ENCODE data around the gene HRC. TPM values are rescaled to one million over a fixed set of nuclear protein-coding genes. Genes with fewer than 3 reads are reported as not detected.

HRC gene
- total RNA-seq, 2 donors from 2014 or later, result 0.57 to 3.9 TPM

DNA sequence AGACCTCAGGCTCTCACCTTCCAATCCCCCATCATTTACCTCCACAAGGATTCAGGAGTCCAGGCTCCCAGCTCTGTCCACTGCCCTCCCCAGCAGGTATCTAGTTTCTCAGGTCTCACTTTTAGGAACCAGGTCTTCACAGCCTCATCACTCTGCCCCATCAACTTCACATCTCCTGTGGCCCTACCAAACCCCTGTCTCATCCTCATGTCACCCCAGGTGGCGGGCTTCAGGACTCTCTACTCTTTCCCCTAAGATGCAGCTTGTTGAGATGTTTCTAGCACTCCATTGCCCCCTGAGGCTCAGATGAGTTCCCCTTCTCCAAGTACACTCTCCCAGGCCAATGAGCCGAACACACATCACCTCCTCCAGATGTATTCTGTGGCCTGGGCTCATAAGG is 34.3 kb downstream of the HRC start:
- Histone ChIP-seq H3K9me3 (ENCODE audit: control insufficient read depth, low read length) (no peaks in the 10 kb centered on the region), H3K27ac (ENCODE audit: low read depth, low read length) (no peak overlapping the region), H3K9ac (ENCODE audit: extremely low read depth, low read length, poor library complexity, severe bottlenecking) (no peak overlapping the region), H3K4me3 (ENCODE audit: low read length) (no peak overlapping the region), H3K36me3 (ENCODE audit: control insufficient read depth, insufficient read depth, low read length) (no peaks in the 10 kb centered on the region), H3K4me1 (ENCODE audit: control insufficient read depth, insufficient read depth, low read length) (no peaks in the 10 kb centered on the region), H3K27me3 (ENCODE audit: control insufficient read depth, insufficient read depth, low read length, poor library complexity, severe bottlenecking) (peaks cover 29% of the 10 kb centered on the region)
- TF ChIP-seq, protein P1, sequence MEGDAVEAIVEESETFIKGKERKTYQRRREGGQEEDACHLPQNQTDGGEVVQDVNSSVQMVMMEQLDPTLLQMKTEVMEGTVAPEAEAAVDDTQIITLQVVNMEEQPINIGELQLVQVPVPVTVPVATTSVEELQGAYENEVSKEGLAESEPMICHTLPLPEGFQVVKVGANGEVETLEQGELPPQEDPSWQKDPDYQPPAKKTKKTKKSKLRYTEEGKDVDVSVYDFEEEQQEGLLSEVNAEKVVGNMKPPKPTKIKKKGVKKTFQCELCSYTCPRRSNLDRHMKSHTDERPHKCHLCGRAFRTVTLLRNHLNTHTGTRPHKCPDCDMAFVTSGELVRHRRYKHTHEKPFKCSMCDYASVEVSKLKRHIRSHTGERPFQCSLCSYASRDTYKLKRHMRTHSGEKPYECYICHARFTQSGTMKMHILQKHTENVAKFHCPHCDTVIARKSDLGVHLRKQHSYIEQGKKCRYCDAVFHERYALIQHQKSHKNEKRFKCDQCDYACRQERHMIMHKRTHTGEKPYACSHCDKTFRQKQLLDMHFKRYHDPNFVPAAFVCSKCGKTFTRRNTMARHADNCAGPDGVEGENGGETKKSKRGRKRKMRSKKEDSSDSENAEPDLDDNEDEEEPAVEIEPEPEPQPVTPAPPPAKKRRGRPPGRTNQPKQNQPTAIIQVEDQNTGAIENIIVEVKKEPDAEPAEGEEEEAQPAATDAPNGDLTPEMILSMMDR (conservative IDR thresholded peaks at IDR 0.05), result no peak
- no peak overlapping the region for H3K27ac Mint-ChIP-seq
- H3K4me3 Mint-ChIP-seq, result peak overlapping the region; percentile 69
- H3K4me1 Mint-ChIP-seq, result peaks cover 7% of the 10 kb centered on the region
- no peak for DNase-seq
- no peaks in the 10 kb centered on the region for H3K9me3 Mint-ChIP-seq
- H3K27me3 Mint-ChIP-seq (ENCODE audit: insufficient read depth), result peaks cover 66% of the 10 kb centered on the region
- peaks cover 4% of the 10 kb centered on the region for H3K36me3 Mint-ChIP-seq (ENCODE audit: low read depth)
- 85 to 94% methylated on average over 2 of the region's 2 CpGs for WGBS, 2 experiments (ENCODE audit: insufficient coverage in 1 of 2, insufficient read length in 1 of 2)

GRCh38 chr19:49120325-49120683 is 34.9 kb downstream of the HRC start:
- no peak overlapping the region for H3K4me3 ChIP-seq (ENCODE audit: low read length)
- H3K27me3 ChIP-seq (ENCODE audit: control insufficient read depth, insufficient read depth, low read length, poor library complexity, severe bottlenecking), result peaks cover 29% of the 10 kb centered on the region
- no peak overlapping the region for H3K27ac ChIP-seq (ENCODE audit: low read depth, low read length)
- TF ChIP-seq, protein P1 (conservative IDR thresholded peaks at IDR 0.05), result no peak
- 28% methylated on average over 8 to 16 of the region's 16 CpGs for WGBS, 2 experiments (ENCODE audit: insufficient coverage in 1 of 2, insufficient read length in 1 of 2)
- H3K9me3 Mint-ChIP-seq, result no peaks in the 10 kb centered on the region
- peaks cover 4% of the 10 kb centered on the region for H3K36me3 Mint-ChIP-seq (ENCODE audit: low read depth)
- H3K4me1 ChIP-seq (ENCODE audit: control insufficient read depth, insufficient read depth, low read length), result no peaks in the 10 kb centered on the region
- peaks cover 7% of the 10 kb centered on the region for H3K4me1 Mint-ChIP-seq
- no peak for DNase-seq
- no peaks in the 10 kb centered on the region for H3K36me3 ChIP-seq (ENCODE audit: control insufficient read depth, insufficient read depth, low read length)
- no peaks in the 10 kb centered on the region for H3K9me3 ChIP-seq (ENCODE audit: control insufficient read depth, low read length)
- peak overlapping the region; percentile 69 for H3K4me3 Mint-ChIP-seq
- H3K9ac ChIP-seq (ENCODE audit: extremely low read depth, low read length, poor library complexity, severe bottlenecking), result no peak overlapping the region
- peaks cover 63% of the 10 kb centered on the region for H3K27me3 Mint-ChIP-seq (ENCODE audit: insufficient read depth)
- H3K27ac Mint-ChIP-seq, result no peak overlapping the region

- Histone ChIP-seq H3K9me3 (ENCODE audit: control insufficient read depth, low read length) (no peaks in the 10 kb centered on the region), H3K36me3 (ENCODE audit: control insufficient read depth, insufficient read depth, low read length) (no peaks in the 10 kb centered on the region), H3K4me1 (ENCODE audit: control insufficient read depth, insufficient read depth, low read length) (no peaks in the 10 kb centered on the region), H3K27me3 (ENCODE audit: control insufficient read depth, insufficient read depth, low read length, poor library complexity, severe bottlenecking) (peaks cover 29% of the 10 kb centered on the region), H3K4me3 (ENCODE audit: low read length) (peak within 1 kb of the TSS; percentile 81), H3K9ac (ENCODE audit: extremely low read depth, low read length, poor library complexity, severe bottlenecking) (peak within 1 kb of the TSS; percentile 85), H3K27ac (ENCODE audit: low read depth, low read length) (peak within 1 kb of the TSS; percentile 95)
- H3K36me3 Mint-ChIP-seq (ENCODE audit: low read depth), result peaks cover 4% of the 10 kb centered on the region
- DNase-seq, result peak; percentile 87
- peaks cover 8% of the 10 kb centered on the region for H3K4me1 Mint-ChIP-seq
- peak within 1 kb of the TSS; percentile 69 for H3K4me3 Mint-ChIP-seq
- H3K9me3 Mint-ChIP-seq, result no peaks in the 10 kb centered on the region
- WGBS, 2 experiments (ENCODE audit: insufficient coverage in 1 of 2, insufficient read length in 1 of 2), result 0 to 1% methylated on average over 26 to 89 of the region's 90 CpGs
- TF ChIP-seq, protein P1 (conservative IDR thresholded peaks at IDR 0.05), result no peak
- H3K27ac Mint-ChIP-seq, result peak within 1 kb of the TSS; percentile 72
- H3K27me3 Mint-ChIP-seq (ENCODE audit: insufficient read depth), result peaks cover 60% of the 10 kb centered on the region
Measured at GRCh38 chr19:49119411-49120324, 35.5 kb downstream of the HRC start, which contains the start of gene PPFIA3. TSS of gene PPFIA3 (plus strand) at chr19:49119544. CDS start at chr19:49127874, 8,330 bp downstream.
